HG03520 (cell line): ENCODE results near the gene LCE5A.
"Not testable (repeated sequence)": the region's sequence is repeated elsewhere in the genome, so short reads cannot be mapped to it uniquely, and the experiment has no call there.

Source experiments
- ATAC-seq: cut with Tn5 transposase; IDR thresholded peaks from one replicate; pipeline ENCODE4 v1.9.1; 2021; ENCODE audit warnings: mild to moderate bottlenecking, moderate library complexity; ENCODE audit not compliant: unreplicated experiment

The LCE5A gene, protein sequence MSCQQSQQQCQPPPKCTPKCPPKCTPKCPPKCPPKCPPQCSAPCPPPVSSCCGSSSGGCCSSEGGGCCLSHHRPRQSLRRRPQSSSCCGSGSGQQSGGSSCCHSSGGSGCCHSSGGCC

GRCh38 chr1:152510503-152510902 lies at the start of gene LCE5A:
Gene LCE5A, plus strand, starts transcription at chr1:152510803. Its CDS starts 732 bp downstream, at chr1:152511535.
- ATAC-seq: no peak

- no peak for ATAC-seq
Measured at GRCh38 chr1:152461544-152461943, 49.1 kb upstream of the LCE5A start.

DNA sequence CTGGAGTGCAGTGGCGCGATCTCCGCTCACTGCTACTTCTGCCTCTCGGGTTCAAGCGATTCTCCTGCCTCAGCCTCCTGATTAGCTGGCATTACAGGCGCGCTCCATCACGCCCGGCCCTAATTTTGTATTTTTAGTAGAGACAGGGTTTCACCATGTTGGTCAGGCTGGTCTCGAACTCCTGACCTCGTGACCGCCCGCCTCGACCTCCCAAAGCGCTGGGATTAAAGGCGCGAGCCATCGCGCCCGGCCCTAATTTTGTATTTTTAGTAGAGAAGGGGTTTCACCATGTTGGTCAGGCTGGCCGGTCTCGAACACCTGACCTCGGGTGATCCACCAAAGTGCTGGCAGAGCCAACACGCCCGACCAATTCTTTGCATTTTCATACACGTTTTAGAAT lies 48.0 kb upstream of the LCE5A start:
- ATAC-seq: no peak

DNA sequence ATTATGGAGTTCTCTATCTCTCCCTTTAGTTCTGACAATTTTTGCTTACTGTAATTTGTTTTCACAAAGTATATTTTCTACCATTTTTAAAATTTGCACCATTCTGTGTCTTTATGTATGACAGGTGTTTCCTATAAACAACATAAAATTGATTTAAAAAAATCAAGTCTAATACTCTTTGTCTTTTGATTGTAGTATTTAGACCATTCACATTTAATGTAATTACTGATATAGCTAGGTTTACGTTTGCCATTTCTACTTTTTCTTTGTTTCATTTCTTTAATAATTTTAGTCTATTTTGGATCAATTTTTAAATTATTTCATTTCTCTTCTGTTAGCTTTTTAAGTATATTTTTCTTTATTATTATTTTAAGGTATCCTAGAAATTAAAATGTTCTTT lies 44.4 kb upstream of the LCE5A start:
- ATAC-seq: no peak

DNA sequence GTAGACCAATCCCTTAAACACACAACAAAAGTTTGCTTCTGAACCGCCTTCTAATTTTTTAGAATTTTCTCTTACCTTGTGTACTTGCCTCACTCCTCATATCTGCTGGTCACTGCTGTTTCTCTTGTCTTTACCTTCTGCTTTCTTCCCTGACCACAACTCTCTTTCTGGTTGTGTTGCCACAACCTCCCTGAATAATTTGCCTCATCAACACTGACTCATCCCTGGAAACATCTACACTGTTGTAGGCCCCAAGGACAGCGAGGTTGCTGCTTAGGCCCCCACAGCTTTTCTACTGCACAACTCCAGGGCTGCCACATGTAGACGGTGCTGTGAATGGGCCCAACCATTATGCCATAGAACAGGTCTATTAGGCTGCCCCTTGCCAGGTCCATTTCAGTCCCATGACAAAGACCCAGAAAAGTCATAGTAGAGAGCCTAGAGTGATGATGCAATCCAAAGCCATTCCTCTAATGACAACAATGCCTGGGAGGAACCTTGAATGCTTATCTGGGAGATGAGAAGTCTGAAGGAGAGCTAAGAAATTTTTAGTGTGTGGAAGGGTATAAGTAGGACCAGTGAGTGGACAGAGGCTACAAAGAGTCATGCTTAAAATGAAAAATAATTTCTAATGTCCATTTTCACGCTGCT lies 36.6 kb upstream of the LCE5A start:
- no peak for ATAC-seq

DNA sequence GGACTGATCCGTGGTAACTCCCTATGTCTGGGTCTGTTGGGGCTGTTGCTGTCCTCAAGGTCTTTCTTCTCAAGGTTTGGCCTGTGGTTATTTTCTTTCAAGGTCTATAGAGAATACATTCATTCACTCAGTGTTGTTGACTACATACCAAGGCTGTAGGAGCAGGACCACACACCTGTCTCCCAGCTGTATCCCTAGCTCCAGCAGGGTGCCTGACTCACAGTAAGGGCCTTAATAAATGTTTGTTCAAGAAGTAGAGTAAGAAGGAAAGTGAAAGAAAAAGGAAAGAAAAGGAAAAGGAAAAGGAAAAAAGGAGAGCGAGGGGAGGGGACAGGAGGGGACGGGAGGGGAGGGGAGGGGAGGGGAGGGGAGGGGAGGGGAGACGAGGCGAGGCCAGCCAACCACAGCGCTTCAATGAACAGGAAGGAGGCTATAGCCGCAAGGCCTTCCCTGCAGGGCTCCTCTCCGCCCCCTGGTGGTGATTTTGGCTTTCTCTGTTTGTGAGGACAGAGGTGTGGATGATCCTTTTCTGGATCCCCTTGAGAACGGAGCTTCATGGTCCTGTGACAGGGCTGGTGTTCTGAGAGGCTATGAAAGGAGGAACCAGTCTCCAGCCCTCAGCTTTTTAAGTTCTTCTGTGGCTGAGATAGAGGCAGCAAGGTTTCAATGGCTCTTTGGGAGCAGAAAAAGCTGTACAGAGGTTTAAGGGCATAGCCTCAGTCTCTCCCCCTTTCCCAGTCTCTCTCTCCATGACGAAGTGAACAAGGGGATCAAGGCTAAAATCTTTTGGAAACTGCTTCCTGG lies 30.6 kb upstream of the LCE5A start:
- ATAC-seq: no peak

DNA sequence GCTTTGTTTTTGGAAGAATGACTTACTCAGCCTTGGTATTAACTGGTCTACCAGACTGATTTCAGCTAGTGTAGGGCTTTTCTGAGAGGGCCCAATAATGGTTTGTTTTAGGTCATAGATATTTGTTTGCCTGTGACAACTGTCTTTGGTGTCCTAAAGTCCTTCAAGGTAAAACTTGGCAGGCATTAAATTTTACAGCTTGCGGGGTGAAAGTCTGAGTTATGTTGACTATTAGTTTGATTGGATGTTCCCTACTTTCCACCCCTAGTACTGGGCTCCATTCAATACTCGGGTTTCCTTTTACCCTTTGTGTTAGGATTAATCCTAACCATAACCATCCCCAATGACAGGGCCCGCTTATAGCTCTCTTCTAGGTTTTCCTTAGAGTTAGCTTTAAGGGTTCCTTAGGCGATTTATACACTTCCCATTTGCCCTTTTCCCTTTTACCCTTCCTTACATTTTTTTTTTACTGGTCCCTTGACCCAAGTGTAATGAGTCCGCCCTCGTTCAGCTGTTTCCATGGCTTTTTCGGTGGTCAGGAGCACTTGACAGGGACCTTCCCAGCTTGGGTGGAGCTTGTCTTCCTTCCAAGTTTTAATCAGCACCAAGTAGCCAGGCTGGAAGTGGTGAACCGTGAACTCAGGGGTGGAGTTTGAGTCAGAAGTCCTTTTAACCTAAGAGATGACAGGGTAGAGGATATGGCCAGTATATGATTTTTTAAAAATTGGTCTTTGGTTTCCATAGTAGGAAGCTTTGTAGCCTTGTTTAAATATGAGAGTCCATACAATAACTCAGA lies 28.5 kb upstream of the LCE5A start:
- ATAC-seq: no peak

GRCh38 chr1:152486400-152487006 lies 24.1 kb upstream of the LCE5A start:
- no peak for ATAC-seq

GRCh38 chr1:152487871-152488270 lies 22.7 kb upstream of the LCE5A start:
- ATAC-seq: no peak

GRCh38 chr1:152491537-152491936 lies 19.1 kb upstream of the LCE5A start:
- not testable (repeated sequence) for ATAC-seq

GRCh38 chr1:152495066-152495675 lies 15.4 kb upstream of the LCE5A start:
- no peak for ATAC-seq

DNA sequence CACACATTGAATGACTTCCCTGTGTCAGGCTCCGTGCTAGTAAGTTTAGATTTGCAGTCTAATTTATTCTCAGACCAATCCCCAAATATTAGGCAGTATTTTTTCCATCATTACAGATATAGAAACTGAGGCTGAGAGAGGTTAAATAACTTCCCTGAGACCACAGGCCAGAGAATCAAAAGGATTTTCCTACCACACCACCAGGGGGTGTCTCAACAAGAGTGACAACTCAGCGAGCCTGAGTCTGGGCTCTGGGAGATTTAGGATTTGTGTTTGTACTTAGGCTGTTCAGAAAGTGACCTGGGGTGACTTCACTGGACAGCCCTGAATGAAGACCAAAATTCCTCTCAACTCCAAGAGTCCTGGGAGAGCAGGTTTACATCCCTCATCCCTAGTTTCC lies 13.3 kb upstream of the LCE5A start:
- no peak for ATAC-seq

- no peak for ATAC-seq
Measured at GRCh38 chr1:152501704-152502103, 8.9 kb upstream of the LCE5A start.

DNA sequence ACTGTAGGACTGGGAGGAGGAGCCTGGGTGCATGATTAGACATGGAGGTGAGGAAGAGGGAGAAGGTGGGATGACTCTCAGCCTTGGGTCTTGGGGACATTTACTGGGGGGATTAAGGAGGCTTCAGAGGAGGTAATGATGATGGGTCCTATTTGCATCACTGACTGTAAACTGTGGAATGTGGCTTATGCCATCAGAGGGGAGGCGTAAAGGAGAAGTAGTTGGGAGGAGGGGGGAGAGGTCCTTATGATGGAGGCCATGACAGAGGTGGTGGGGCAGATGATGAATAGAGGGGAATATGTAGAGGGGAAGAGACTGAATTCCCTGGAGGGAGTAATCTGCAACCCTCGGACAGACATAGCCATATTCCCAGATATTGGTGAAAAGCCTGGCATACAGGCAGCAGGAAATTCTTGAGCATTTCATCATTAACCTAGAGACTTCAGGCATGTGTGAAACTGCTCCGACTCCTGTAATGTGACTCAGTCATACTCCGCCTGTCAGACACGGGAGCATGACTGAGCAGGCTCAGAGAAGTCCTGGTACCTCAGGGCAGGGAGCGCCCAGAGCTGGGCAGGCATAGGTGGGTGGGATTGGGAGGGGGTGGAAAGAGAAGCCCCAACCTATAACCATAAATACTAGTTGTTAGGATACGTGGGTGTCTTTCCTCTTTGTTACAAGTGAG lies 8.0 kb upstream of the LCE5A start:
- ATAC-seq: no peak

GRCh38 chr1:152505083-152505482 lies 5.5 kb upstream of the LCE5A start:
- ATAC-seq: no peak

- ATAC-seq: no peak
Measured at GRCh38 chr1:152506899-152507498, 3.6 kb upstream of the LCE5A start.

- ATAC-seq: no peak
Measured at GRCh38 chr1:152511596-152511995, 993 bp downstream of the LCE5A start.

DNA sequence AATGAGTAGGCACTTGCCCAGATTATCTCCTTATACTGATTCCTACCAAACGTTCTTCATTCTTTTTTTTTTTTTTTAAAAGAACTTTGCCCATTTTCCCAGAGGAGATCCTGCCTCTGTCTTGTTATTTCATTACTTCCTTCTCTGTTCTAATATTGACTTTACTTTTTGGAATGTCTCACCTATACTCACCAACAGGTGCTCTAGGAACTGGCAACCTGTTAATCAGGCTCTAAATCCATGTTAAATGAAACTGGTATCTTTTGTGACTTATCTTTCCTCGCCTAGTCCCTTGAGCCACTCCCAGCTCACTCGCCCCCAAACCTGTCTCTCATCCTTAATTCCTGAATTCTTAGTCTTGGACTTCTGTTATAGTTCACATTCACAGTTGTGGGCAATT lies 2.5 kb downstream of the LCE5A start:
- no peak for ATAC-seq

DNA sequence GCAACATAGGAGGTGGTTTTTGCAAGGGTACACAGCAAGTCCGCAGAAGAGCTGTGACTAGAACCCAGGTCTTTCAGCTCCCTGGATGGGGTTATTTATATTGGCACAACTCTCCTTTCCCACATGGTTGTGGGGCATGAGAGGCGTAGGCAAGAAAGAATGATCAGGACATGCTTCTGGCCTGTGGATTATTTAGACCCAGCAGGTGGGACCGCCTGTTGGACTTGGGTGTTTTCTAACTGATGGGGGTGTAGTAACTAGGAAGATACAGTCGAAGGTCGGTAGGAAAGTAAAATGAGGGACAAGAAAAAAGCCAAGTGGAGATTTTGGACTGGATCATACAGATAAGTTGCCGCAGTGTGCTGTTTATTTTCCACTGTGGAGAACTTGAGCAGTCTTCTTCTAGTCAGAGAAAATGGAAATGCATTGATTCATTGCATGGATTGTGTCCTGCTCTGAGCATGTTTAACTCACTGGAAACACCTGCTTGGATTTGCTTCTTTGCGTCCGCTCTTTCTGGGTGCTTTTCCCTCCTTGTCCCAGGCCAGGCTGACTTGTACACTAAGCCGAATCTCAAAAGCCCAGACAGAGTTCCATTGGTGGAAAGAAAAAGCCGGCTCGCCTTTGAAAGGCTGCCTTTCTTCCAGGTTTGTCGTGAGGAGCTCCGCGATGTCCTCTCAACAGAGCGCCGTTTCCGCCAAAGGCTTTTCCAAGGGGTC lies 4.3 kb downstream of the LCE5A start:
- ATAC-seq: no peak
